Measurements from ENCODE around the gene NOTCH1.

DNA sequence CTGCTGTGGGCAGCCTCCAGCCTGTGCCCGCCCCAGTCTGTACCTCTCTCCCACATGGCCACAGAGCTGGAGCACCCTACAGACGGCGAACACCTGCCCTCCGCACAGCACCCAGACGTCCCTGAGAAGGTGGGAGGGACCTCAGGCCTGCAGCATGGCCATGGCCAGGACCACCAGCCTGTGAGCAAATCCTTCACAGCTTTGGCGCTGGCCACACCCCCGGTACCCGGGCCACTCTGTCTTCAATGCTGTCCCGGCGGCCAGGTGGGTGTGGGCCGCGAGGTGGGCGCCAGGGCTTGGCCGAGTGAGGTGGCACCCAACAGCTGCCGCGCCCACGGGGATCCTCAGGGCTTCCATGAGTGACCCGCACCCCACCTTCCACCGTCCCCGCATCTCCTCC lies 18.7 kb downstream of the NOTCH1 start:
- TF ChIP-seq TAF1 (IDR thresholded peaks at IDR 0.05; ENCODE audit: borderline replicate concordance, insufficient read depth, low read length), result no peak
- TF ChIP-seq POLR2AphosphoS5 (IDR thresholded peaks at IDR 0.05; ENCODE audit: low read depth, low read length), result no peak
